Activated CD8-positive, alpha-beta T cell treated with anti-CD3 and anti-CD28 coated beads for 36 hours (primary cell): ENCODE results near the gene RHEB. TPM values are rescaled to one million over a fixed set of nuclear protein-coding genes. Genes with fewer than 3 reads are reported as not detected.

Source experiments
- ATAC-seq: fragments of 200-7000 bp; cut with Tn5 transposase; one replicate; pipeline ENCODE4 v1.10.0; 2021; ENCODE audit warnings: mild to moderate bottlenecking, moderate library complexity
- CTCF ChIA-PET: fragments of 350-600 bp; sonication (Branson Sonifier 250); formaldehyde crosslinking; loops from one replicate; lab custom pipeline; 2021; ENCODE audit warnings: antibody characterized with exemption; lab: Charles Lee
- POLR2A ChIA-PET: fragments of 350-600 bp; sonication (Branson Sonifier 250); formaldehyde crosslinking; loops from one replicate; lab custom pipeline; 2021; ENCODE audit warnings: antibody characterized with exemption; lab: Charles Lee
- DNase-seq: peaks from one replicate; pipeline ENCODE4 v3.0.0-alpha.2; 2020
- H3K27ac Mint-ChIP-seq: one replicate; pipeline ENCODE4 v1.8.0; 2021; ENCODE audit warnings: mild to moderate bottlenecking, mixed read lengths
- H3K27me3 Mint-ChIP-seq: one replicate; pipeline ENCODE4 v1.8.0; 2021; ENCODE audit warnings: mixed read lengths
- H3K36me3 Mint-ChIP-seq: one replicate; pipeline ENCODE4 v1.8.0; 2021; ENCODE audit warnings: low read depth, mixed read lengths
- H3K4me1 Mint-ChIP-seq: one replicate; pipeline ENCODE4 v1.8.0; 2021; ENCODE audit warnings: low read depth, mixed read lengths
- H3K4me3 Mint-ChIP-seq: one replicate; pipeline ENCODE4 v1.8.0; 2021; ENCODE audit warnings: mild to moderate bottlenecking, moderate library complexity, mixed read lengths
- H3K9me3 Mint-ChIP-seq: one replicate; pipeline ENCODE4 v1.8.0; 2021; ENCODE audit warnings: mixed read lengths
- intact Hi-C: fragments of 100-400 bp; cut with micrococcal nuclease; formaldehyde crosslinking; loops from one replicate; pipeline ENCODE4 v1.10.0; 2022
- total RNA-seq, 2 experiments: library from RNA; stranded (reverse); gene quantifications; one replicate each; pipeline ENCODE4 v1.2.3, GENCODE V29; 2021
- TF ChIP-seq, protein P1 (sequence below): fragments of 200-600 bp; IDR thresholded peaks from one replicate; pipeline ENCODE4 v1.8.0; 2022; ENCODE audit warnings: antibody characterized with exemption, mild to moderate bottlenecking

Gene RHEB
- total RNA-seq, 2 experiments from 2014 or later, result 42.0 to 42.6 TPM

DNA sequence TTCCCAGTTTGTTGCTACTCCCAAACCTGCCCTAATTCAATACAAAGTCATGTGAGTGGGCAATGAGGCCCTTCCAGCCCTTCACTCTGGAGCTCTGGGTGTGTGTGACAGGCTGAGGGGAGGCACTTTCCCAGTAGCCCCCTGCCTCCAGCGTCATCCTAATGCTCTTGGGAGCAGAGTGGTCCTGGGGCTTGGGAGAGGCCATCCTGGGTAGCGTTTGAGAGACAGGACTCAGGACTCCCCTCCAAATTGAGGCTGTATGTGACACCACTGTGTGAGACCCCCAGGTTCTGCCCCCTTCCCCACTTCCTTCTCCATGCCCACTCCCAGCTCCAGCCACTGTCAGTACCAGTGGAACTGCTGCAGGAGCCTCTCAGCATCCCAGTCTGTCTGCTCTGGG lies 73.3 kb downstream of the RHEB start:
- intact Hi-C loops, result no loop called here
- H3K4me1 Mint-ChIP-seq, result peaks cover 19% of the 10 kb centered on the region
- no peak overlapping the region for H3K27ac Mint-ChIP-seq

DNA sequence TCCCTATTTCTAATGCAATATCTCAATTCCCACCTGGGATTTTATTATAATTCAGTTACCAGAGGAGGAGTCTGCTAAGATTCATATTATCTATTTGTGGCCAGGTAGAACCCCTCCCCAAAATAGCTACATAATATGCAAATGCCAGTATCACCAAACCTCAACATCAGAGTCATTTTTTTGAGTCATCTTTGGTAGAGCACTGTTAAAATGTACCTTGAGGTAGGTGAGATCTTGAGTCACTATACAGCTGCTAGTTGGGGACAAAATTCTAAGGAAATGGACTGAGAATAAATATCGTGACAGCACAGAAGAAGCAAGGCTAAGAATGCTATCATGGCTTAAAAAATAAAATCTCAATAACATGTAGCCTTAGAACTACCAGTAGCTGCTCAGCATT lies 75.1 kb downstream of the RHEB start:
- CTCF ChIA-PET, result interaction anchor here (0.9 to 4.1 kb wide), 6 partner anchors 11 to 133 kb away, joined by 3 to 22 read pairs (median 4); no protein-coding TSS in a partner anchor
- H3K9me3 Mint-ChIP-seq, result no peaks in the 10 kb centered on the region
- H3K36me3 Mint-ChIP-seq, result no peaks in the 10 kb centered on the region
- peaks cover 2% of the 10 kb centered on the region for H3K27me3 Mint-ChIP-seq
- TF ChIP-seq, protein P1, sequence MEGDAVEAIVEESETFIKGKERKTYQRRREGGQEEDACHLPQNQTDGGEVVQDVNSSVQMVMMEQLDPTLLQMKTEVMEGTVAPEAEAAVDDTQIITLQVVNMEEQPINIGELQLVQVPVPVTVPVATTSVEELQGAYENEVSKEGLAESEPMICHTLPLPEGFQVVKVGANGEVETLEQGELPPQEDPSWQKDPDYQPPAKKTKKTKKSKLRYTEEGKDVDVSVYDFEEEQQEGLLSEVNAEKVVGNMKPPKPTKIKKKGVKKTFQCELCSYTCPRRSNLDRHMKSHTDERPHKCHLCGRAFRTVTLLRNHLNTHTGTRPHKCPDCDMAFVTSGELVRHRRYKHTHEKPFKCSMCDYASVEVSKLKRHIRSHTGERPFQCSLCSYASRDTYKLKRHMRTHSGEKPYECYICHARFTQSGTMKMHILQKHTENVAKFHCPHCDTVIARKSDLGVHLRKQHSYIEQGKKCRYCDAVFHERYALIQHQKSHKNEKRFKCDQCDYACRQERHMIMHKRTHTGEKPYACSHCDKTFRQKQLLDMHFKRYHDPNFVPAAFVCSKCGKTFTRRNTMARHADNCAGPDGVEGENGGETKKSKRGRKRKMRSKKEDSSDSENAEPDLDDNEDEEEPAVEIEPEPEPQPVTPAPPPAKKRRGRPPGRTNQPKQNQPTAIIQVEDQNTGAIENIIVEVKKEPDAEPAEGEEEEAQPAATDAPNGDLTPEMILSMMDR, result no peak
- ATAC-seq (peak; percentile 23), DNase-seq (no peak)
- H3K27ac Mint-ChIP-seq, result no peak overlapping the region
- intact Hi-C loops, result no loop called here
- H3K4me3 Mint-ChIP-seq, result no peak overlapping the region
- peaks cover 31% of the 10 kb centered on the region for H3K4me1 Mint-ChIP-seq
- POLR2A ChIA-PET, result interaction anchor here (0.8 to 1.9 kb wide), 4 partner anchors 10 to 82 kb away, joined by 3 to 4 read pairs (median 3); partner anchors contain the start of gene WDR86

More for the DNA sequence above, 73.3 kb downstream of the RHEB start:
- TF ChIP-seq, protein P1, result no peak
- POLR2A ChIA-PET, result interaction anchor here (2.7 kb wide), 1 partner anchor 94 kb away, joined by 10 read pairs; no protein-coding TSS in a partner anchor
- Mint-ChIP-seq H3K9me3 (no peaks in the 10 kb centered on the region), H3K36me3 (no peaks in the 10 kb centered on the region), H3K27me3 (peaks cover 5% of the 10 kb centered on the region), H3K4me3 (no peak overlapping the region)
- ATAC-seq (no peak), DNase-seq (no peak)
- CTCF ChIA-PET, result interaction anchor here (0.9 to 4.1 kb wide), 3 partner anchors 68 to 131 kb away, joined by 3 to 22 read pairs (median 3); no protein-coding TSS in a partner anchor

DNA sequence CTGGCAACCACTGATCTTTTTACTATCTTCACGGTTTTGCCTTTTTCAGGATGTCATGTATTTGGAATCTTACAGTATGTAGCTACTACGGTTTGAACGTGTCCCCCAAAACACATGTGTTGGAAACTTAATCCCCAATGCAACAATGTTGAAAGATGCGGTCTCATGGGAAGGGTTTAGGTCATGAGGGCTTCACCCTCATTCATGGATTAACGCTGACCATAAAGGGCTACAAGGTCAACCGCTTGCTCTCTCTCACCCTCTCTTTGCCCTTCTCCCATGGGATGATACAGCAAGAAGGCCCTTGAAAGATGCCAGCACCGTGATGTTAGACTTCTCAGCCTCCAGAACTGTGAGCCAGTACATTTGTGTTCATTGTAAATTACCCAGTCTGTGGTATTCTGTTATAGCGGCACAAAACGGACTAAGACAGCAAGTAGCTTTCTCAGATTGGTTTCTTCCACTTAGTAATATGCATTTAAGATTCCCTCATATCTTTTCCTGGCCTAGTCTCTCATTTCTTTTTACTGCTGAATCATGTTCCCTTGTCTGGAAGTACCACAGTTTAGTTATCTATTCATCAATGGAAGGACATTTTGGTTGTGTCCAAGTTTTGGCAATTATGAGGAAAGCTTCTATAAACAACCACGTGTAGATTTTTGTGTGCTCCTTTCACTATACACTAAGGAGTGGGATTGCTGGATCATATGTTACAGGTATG lies 76.8 kb downstream of the RHEB start:
- peak overlapping the region; percentile 32 for H3K27ac Mint-ChIP-seq

DNA sequence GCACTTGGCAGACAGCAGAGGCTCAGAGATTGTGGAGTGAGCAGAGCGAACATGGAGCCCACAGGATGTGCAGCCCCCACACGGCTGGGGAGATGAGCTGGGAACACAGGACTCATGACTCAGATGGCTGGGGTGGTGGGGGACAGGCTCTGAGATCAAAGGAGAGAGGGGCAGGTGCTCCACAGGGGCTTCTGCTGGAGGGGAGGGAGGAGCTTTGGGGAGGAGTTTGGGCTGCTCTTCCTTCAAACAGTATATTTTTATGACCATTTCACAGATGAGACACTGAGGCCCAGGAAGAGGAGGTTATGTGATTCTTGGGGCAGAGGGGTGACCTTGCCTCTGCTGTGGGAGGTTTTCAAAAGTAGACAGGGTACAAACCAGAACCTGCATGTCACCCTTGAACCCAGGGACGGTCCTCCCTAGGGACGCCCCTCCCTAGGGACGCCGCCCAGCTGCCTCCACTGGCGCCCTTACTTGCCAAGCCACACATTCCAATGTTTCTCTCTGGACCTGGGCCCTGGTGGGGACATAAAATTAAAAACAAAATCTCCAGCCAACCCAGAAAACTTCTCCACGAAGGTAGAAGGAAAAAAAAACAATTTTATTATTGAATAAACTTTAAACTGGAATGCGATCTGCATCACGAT lies 78.8 kb downstream of the RHEB start:
- TF ChIP-seq, protein P1, result no peak
- POLR2A ChIA-PET, result interaction anchor here (0.9 to 2.2 kb wide), 4 partner anchors 10 to 89 kb away, joined by 3 to 12 read pairs (median 4); partner anchors contain the start of gene RHEB
- H3K27me3 Mint-ChIP-seq, result no peaks in the 10 kb centered on the region
- H3K36me3 Mint-ChIP-seq, result no peaks in the 10 kb centered on the region
- CTCF ChIA-PET, result interaction anchor here (0.8 to 2.0 kb wide), 7 partner anchors 8 to 197 kb away, joined by 3 to 10 read pairs (median 4); no protein-coding TSS in a partner anchor
- intact Hi-C loops, result no loop called here
- H3K27ac Mint-ChIP-seq, result peak overlapping the region; percentile 61
- peak; percentile 58 for DNase-seq
- ATAC-seq, result peak; percentile 68
- no peaks in the 10 kb centered on the region for H3K9me3 Mint-ChIP-seq
- peak overlapping the region; percentile 64 for H3K4me3 Mint-ChIP-seq
- H3K4me1 Mint-ChIP-seq, result peaks cover 38% of the 10 kb centered on the region

More for the DNA sequence above, 76.8 kb downstream of the RHEB start:
- H3K27me3 Mint-ChIP-seq, result no peaks in the 10 kb centered on the region
- CTCF ChIA-PET, result interaction anchor here (1.0 to 4.1 kb wide), 5 partner anchors 9 to 127 kb away, joined by 3 to 22 read pairs (median 5); no protein-coding TSS in a partner anchor
- no peaks in the 10 kb centered on the region for H3K36me3 Mint-ChIP-seq
- no peak overlapping the region for H3K4me3 Mint-ChIP-seq
- H3K9me3 Mint-ChIP-seq, result no peaks in the 10 kb centered on the region
- TF ChIP-seq, protein P1, result no peak
- intact Hi-C loops, result no loop called here
- no peak for ATAC-seq
- peaks cover 38% of the 10 kb centered on the region for H3K4me1 Mint-ChIP-seq
- no peak for DNase-seq
- POLR2A ChIA-PET, result interaction anchor here (0.6 to 1.3 kb wide), 3 partner anchors 10 to 92 kb away, joined by 3 read pairs; no protein-coding TSS in a partner anchor
